Activated T-cell treated with anti-CD3 and anti-CD28 coated beads, Interleukin-2, amount 50 U/mL, for 4 hours (primary cell): ENCODE results near the gene SLC9A9. TPM values are rescaled to one million over a fixed set of nuclear protein-coding genes. Genes with fewer than 3 reads are reported as not detected.

Experiments
- ATAC-seq, 2 donors: fragments of 200-7000 bp; cut with Tn5 transposase; one replicate each; pipeline ENCODE4 v1.10.0; 2021
- DNase-seq: peaks from one replicate; pipeline ENCODE4 v3.0.0-alpha.2; 2020
- H3K27me3 Mint-ChIP-seq: one replicate; pipeline ENCODE4 v1.8.0; 2021; ENCODE audit warnings: low read depth, mixed read lengths
- H3K36me3 Mint-ChIP-seq: one replicate; pipeline ENCODE4 v1.8.0; 2022; ENCODE audit warnings: mixed read lengths; ENCODE audit not compliant: insufficient read depth
- H3K4me1 Mint-ChIP-seq: one replicate; pipeline ENCODE4 v1.8.0; 2021; ENCODE audit warnings: low read depth, mixed read lengths
- H3K4me3 Mint-ChIP-seq: one replicate; pipeline ENCODE4 v1.8.0; 2021; ENCODE audit warnings: mild to moderate bottlenecking, moderate library complexity, mixed read lengths
- H3K9me3 Mint-ChIP-seq: one replicate; pipeline ENCODE4 v1.8.0; 2021; ENCODE audit warnings: mixed read lengths
- total RNA-seq, 3 donors: library from RNA; stranded (reverse); gene quantifications; one replicate each; pipeline ENCODE4 v1.2.1, GENCODE V29; 2021

Gene SLC9A9
- total RNA-seq, 3 donors from 2014 or later = 0.56 to 0.98 (median 0.87) TPM

GRCh38 chr3:143634427-143634826 lies 213.8 kb downstream of the SLC9A9 start:
- Mint-ChIP-seq H3K9me3 (peaks cover 20% of the 10 kb centered on the region), H3K36me3 (peaks cover 12% of the 10 kb centered on the region), H3K4me1 (no peaks in the 10 kb centered on the region), H3K4me3 (no peak overlapping the region), H3K27me3 (no peaks in the 10 kb centered on the region)
- DNase-seq (no peak), ATAC-seq (no peak)

- no peaks in the 10 kb centered on the region for H3K27me3 Mint-ChIP-seq
- peaks cover 8% of the 10 kb centered on the region for H3K36me3 Mint-ChIP-seq
- peaks cover 20% of the 10 kb centered on the region for H3K9me3 Mint-ChIP-seq
- ATAC-seq = no peak
- no peaks in the 10 kb centered on the region for H3K4me1 Mint-ChIP-seq
- DNase-seq = no peak
- H3K4me3 Mint-ChIP-seq = no peak overlapping the region
Measured at GRCh38 chr3:143633816-143634215, 214.5 kb downstream of the SLC9A9 start.

- Mint-ChIP-seq H3K4me1 (no peaks in the 10 kb centered on the region), H3K4me3 (no peak overlapping the region), H3K9me3 (no peaks in the 10 kb centered on the region), H3K36me3 (peaks cover 5% of the 10 kb centered on the region), H3K27me3 (no peaks in the 10 kb centered on the region)
- ATAC-seq = no peak
- no peak for DNase-seq
Measured at GRCh38 chr3:143629726-143630125, 218.5 kb downstream of the SLC9A9 start.

- peaks cover 3% of the 10 kb centered on the region for H3K36me3 Mint-ChIP-seq
- H3K27me3 Mint-ChIP-seq = no peaks in the 10 kb centered on the region
- no peak for ATAC-seq
- H3K4me3 Mint-ChIP-seq = no peak overlapping the region
- DNase-seq = no peak
- H3K4me1 Mint-ChIP-seq = no peaks in the 10 kb centered on the region
- H3K9me3 Mint-ChIP-seq = no peaks in the 10 kb centered on the region
Measured at GRCh38 chr3:143628971-143629370, 219.3 kb downstream of the SLC9A9 start.

DNA sequence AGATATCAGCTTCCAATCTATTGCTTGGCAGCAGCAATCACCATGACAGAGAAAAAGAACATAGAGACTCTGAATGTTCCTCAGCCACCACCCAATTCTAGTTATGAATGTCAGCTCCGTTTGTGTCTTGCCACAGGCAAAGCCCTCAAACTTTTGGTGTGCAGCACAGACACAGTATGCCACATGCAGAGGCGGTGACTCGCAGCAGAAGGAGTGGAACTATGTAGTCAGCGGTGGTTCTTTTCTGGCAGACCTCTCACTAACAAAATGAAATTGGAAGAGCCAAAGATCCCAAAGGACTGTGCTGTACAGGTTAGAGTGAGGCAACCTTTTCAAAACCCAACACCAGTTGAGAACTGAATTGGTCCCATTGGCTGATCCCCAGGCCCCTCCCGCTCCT lies 220.9 kb downstream of the SLC9A9 start:
- ATAC-seq = no peak
- Mint-ChIP-seq H3K36me3 (peaks cover 11% of the 10 kb centered on the region), H3K4me3 (no peak overlapping the region), H3K4me1 (no peaks in the 10 kb centered on the region), H3K27me3 (no peaks in the 10 kb centered on the region), H3K9me3 (peaks cover 4% of the 10 kb centered on the region)
- no peak for DNase-seq

GRCh38 chr3:143619231-143619630 lies 229.0 kb downstream of the SLC9A9 start:
- peaks cover 4% of the 10 kb centered on the region for H3K9me3 Mint-ChIP-seq
- ATAC-seq (no peak), DNase-seq (no peak)
- H3K27me3 Mint-ChIP-seq = no peaks in the 10 kb centered on the region
- no peak overlapping the region for H3K4me3 Mint-ChIP-seq
- peaks cover 28% of the 10 kb centered on the region for H3K36me3 Mint-ChIP-seq
- H3K4me1 Mint-ChIP-seq = no peaks in the 10 kb centered on the region

DNA sequence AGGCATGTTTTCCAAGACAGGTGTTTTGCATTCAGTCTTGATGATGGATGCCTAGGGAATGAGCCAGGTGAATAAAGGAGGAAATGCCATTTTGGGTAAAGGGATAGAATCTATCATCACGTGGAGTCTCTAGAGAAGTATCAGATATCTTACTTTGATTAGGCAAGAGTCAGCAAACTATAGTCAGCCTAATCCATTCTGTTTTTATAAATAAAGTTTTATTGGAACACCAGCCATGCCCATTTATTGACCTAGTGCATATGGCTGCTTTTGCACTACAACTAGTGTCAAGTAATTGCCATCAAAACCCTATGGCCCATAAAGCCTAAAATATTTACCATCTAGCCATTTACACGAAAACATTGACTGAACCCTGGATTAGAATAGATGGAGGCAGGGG lies 231.2 kb downstream of the SLC9A9 start:
- no peaks in the 10 kb centered on the region for H3K9me3 Mint-ChIP-seq
- H3K27me3 Mint-ChIP-seq = no peaks in the 10 kb centered on the region
- no peak for DNase-seq
- no peak overlapping the region for H3K4me3 Mint-ChIP-seq
- H3K36me3 Mint-ChIP-seq = peaks cover 20% of the 10 kb centered on the region
- no peak for ATAC-seq
- no peaks in the 10 kb centered on the region for H3K4me1 Mint-ChIP-seq

DNA sequence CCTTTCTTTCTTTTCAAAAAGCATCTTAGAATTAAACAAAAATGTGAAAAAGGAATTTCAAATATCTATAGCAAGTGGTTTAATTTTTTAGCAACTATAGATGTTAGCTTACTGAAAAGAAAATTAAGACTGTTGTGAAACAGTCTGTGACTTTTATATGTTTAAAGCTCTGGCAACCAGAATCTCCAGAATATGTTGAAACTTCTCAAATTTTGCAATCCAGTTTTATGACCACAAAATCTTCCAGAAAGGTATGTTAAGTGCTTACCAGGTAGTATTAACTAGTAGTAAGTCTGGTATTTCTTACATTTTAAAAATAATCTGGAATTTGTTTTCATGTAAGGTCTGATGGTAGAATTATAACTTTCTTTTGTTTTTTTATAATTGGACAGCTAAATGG lies 235.0 kb downstream of the SLC9A9 start:
- no peak for DNase-seq
- no peak for ATAC-seq

DNA sequence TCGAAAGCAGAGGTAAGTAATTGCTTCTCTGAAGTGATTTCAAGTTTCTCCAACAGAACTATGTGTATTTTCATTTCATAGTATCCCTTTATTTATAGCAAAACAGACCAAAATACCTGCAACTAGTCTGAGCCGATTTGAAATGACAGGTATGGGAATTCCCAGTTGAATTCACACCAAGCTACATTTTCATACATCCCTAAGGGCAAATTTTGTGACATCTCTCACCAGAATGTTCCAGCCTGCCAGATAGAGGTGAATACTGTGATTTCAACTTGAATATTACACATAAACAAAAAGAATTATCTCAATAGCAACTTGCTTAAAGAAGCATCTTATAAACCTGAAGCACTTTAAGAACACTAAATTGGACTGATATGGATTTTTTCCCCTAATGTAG lies 235.7 kb downstream of the SLC9A9 start:
- H3K4me1 Mint-ChIP-seq = no peaks in the 10 kb centered on the region
- peaks cover 4% of the 10 kb centered on the region for H3K36me3 Mint-ChIP-seq
- H3K4me3 Mint-ChIP-seq = no peak overlapping the region
- H3K9me3 Mint-ChIP-seq = no peaks in the 10 kb centered on the region
- DNase-seq (no peak), ATAC-seq (no peak)
- H3K27me3 Mint-ChIP-seq = no peaks in the 10 kb centered on the region

More for the DNA sequence above, 235.0 kb downstream of the SLC9A9 start:
- peaks cover 4% of the 10 kb centered on the region for H3K36me3 Mint-ChIP-seq
- H3K27me3 Mint-ChIP-seq = no peaks in the 10 kb centered on the region
- no peak overlapping the region for H3K4me3 Mint-ChIP-seq
- no peaks in the 10 kb centered on the region for H3K4me1 Mint-ChIP-seq
- H3K9me3 Mint-ChIP-seq = no peaks in the 10 kb centered on the region

DNA sequence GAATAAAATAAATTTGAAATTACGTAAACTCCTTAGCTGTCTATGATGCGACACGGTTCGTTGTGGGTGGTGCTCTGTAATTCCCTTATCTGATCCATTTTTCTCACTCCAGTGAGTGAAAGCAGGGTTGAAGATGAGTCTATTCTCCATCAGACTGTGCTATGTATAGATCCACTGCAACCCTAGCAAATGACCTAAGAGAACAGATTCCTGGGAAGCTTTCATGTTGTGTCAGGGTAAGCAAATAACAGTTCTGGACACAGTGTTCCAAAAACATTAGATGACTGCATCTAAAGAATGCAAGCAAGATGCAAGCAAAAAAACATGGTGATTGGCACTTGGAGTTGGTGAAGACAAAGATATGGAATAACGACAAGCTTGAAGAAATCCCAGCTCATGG lies 239.3 kb downstream of the SLC9A9 start:
- H3K27me3 Mint-ChIP-seq = no peaks in the 10 kb centered on the region
- H3K36me3 Mint-ChIP-seq = peaks cover 2% of the 10 kb centered on the region
- no peaks in the 10 kb centered on the region for H3K4me1 Mint-ChIP-seq
- H3K9me3 Mint-ChIP-seq = no peaks in the 10 kb centered on the region
- DNase-seq (no peak), ATAC-seq (no peak)
- H3K4me3 Mint-ChIP-seq = no peak overlapping the region

GRCh38 chr3:143605233-143605950 lies 242.9 kb downstream of the SLC9A9 start:
- Mint-ChIP-seq H3K36me3 (peaks cover 11% of the 10 kb centered on the region), H3K4me1 (no peaks in the 10 kb centered on the region), H3K27me3 (no peaks in the 10 kb centered on the region), H3K9me3 (peaks cover 3% of the 10 kb centered on the region), H3K4me3 (no peak overlapping the region)
- ATAC-seq (no peak), DNase-seq (no peak)

DNA sequence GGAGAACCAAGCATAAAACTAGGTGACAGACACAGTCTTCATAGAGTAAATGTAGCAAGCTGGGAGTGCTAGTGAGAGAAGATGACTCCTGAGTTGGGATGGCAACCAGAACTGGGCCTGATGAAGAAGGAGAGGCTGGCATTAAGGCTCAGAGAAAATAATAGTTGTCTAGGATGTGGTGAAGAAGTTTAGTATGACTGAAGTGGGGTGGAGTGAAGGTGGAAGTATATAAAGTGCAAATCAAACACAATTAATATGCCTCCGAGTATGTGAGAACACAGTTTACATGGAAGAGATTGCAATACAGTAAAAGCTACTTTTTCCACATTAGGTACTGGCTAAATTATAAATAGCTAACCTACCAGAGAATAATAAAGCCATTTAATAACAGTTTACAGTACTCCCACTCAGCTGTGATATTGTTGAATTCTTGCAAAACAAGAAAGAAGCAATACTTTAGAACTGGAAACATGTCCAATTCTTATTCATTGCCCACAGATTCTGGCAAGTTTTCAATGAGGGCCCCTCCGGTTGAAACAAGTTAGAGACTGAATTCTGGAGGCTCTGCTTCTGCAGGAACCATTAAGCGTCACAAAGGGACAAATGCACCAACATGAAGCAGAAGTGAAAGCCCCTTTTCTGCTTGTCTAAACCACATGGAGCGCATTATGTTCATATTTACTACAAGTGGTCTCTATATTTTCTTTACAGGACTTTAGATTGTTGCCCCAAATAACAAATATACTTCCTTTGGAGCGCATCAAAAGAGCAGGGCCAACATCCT lies 243.7 kb downstream of the SLC9A9 start:
- H3K36me3 Mint-ChIP-seq = peaks cover 11% of the 10 kb centered on the region
- H3K9me3 Mint-ChIP-seq = peaks cover 3% of the 10 kb centered on the region
- H3K27me3 Mint-ChIP-seq = no peaks in the 10 kb centered on the region
- DNase-seq (no peak), ATAC-seq (no peak)
- no peaks in the 10 kb centered on the region for H3K4me1 Mint-ChIP-seq
- no peak overlapping the region for H3K4me3 Mint-ChIP-seq

GRCh38 chr3:143603774-143604173 lies 244.5 kb downstream of the SLC9A9 start:
- no peak for ATAC-seq

DNA sequence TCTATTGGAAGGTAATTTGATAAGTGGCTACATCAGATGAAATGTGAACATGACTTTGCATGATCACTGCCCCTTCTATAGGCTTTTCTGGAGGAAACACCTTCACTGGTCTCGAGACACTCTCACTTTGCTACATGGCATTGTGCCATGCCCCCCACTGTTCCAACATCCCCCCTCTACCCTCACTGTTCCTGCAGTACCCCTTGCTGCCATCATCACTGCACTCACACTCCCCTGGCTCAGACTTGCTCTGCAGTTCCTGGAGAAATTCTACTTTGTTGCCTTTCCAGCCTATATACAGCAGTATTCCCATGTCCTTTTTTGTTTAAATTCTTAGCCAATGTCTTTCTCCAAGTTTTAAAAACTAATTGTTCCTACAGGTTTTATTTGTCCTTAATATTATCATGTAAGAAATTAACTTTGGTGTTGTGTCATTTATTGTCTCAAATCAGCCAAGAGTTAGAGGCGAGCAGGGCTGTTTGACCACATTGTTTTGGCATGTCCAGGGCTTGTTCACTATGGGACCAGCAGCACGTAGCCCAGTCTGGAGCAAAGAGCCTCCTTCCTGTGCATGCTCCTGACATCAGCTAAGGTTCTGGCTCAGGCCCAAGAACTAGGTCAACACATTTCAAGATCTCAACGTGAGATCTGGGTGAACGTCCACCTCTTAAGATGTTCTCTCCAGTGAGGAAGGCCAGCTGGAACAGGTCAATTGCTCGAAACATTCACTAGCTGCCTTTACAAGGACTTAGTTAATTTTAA lies 246.4 kb downstream of the SLC9A9 start:
- Mint-ChIP-seq H3K27me3 (no peaks in the 10 kb centered on the region), H3K4me3 (no peak overlapping the region), H3K9me3 (peaks cover 3% of the 10 kb centered on the region), H3K36me3 (peaks cover 18% of the 10 kb centered on the region), H3K4me1 (no peaks in the 10 kb centered on the region)
- no peak for DNase-seq
- no peak for ATAC-seq

More at GRCh38 chr3:143603774-143604173, 244.5 kb downstream of the SLC9A9 start:
- Mint-ChIP-seq H3K4me1 (no peaks in the 10 kb centered on the region), H3K9me3 (peaks cover 3% of the 10 kb centered on the region), H3K4me3 (no peak overlapping the region), H3K36me3 (peaks cover 12% of the 10 kb centered on the region), H3K27me3 (no peaks in the 10 kb centered on the region)
- no peak for DNase-seq
